NOMO-1 (cell line): ENCODE measurements around the gene ZNF317.
A peak's percentile ranks its signal among the peaks of the same experiment; 100 is the strongest.

Source experiments
- DNase-seq, 2 experiments: peaks; one replicate each; lab custom pipeline; 2025; ENCODE audit not compliant: unreplicated experiment in 2 of 2; lab: John Stamatoyannopoulos, UW

The ZNF317 gene

GRCh38 chr19:9140159-9140874, at the start of gene ZNF317:
TSS of gene ZNF317 (plus strand) at chr19:9140397. CDS start at chr19:9156017, 15,620 bp downstream.
- peak; percentile 79 to 93 for DNase-seq

DNA sequence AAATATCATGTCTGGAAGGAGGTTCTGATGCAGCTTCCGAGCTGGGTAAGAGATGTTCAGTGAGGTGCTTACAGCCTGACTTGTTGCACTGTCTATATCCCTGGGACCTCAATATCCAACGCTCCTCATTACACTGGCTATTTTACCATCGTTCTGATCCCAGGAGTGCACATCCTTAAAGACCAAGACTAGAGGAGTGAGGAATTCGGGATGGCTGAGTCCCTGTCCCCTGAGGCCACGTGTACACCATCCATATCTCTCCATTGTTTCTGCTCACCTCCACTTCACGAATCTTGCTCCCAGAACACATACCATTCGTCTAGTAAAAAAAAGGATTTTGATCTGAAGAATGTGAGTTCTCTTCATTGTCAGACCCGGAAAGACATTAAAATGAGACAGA, 32.8 kb upstream of the ZNF317 start, which contains the start of gene OR7G2:
Gene OR7G2 (minus strand): TSS at position 101 of the 400 bp plus-strand sequence. CDS start 4,232 bp downstream, outside the sequence.
- DNase-seq: no peak

GRCh38 chr19:9109959-9110358, 30.2 kb upstream of the ZNF317 start:
- DNase-seq: no peak

- DNase-seq: no peak
Measured at GRCh38 chr19:9115307-9115813, 24.8 kb upstream of the ZNF317 start, which contains the start of gene OR7G1. TSS of gene OR7G1 (minus strand) at chr19:9115763. CDS start at chr19:9115763, 0 bp downstream.

DNA sequence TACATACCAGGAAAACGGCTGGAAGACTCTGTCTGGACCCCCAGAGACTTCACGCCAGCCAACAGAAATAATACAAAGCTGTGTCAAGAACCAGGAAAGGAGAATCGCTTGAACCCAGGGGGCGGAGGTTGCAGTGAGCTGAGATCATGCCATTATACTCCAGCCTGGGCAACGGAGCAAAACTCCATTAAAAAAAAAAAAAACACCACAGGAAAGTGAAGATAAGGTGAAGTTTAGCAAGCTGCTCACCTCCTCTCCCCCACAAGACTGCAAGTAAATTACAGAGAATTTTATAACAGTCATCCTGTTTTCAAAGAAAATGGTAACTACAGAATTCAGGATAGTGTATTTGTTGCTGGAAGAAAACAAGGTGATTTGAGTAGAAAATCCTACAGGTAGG, 23.6 kb upstream of the ZNF317 start:
- DNase-seq: no peak

DNA sequence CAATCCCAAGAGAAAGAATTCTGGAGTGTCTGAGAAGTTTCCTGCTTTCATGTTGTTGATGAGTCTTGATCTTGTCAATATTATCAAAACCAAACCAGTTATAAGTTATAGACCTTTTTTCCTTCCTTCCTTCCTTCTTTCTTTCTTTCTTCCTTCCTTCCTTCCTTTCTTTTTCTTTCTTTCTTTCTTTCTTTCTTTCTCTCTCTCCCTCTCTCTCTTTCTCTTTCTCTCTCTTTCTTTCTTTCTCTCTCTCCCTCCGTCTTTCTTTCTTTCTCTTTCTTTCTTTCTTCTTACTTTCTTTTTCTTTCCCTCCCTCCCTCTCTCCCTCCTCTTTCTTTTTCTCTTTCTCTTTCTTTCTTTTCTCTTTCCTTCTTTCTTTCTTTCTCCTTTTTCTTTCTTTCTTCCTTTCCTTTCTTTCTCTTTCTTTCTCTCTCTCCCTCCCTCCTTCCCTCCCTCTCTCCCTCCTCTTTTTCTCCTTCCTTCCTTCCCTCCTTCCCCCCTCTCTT, 13.2 kb upstream of the ZNF317 start, which contains the start of gene OR7G3:
Gene OR7G3 (minus strand): TSS at position 51 of the 506 bp plus-strand sequence. CDS start 0 bp downstream, at position 51.
- no peak for DNase-seq

GRCh38 chr19:9128171-9128570, 12.0 kb upstream of the ZNF317 start:
- DNase-seq: no peak

DNA sequence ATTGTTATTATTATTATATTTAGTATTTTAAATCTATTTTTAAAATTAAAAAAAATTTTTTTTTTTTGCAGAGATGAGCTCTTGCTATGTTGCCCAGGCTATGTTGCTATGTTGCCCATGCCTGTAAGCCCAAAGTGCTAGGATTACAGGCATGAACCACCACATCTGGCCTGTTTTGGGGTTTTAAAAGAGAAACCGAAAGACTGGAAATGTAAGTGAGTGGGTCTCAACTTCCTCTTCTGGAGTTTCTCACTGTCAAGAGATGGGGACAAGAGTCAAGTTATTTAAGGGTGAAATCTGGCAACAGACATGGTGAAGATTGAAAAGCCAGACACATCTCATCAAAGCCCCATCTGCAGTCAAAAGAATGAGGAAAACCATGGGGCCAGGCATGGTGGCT, 9.2 kb upstream of the ZNF317 start:
- peak; percentile 35 to 59 for DNase-seq

- DNase-seq: no peak
Measured at GRCh38 chr19:9132422-9132821, 7.8 kb upstream of the ZNF317 start.

- DNase-seq: no peak
Measured at GRCh38 chr19:9139609-9140158, 513 bp upstream of the ZNF317 start.

GRCh38 chr19:9144920-9145319, 4.7 kb downstream of the ZNF317 start:
- DNase-seq: no peak

DNA sequence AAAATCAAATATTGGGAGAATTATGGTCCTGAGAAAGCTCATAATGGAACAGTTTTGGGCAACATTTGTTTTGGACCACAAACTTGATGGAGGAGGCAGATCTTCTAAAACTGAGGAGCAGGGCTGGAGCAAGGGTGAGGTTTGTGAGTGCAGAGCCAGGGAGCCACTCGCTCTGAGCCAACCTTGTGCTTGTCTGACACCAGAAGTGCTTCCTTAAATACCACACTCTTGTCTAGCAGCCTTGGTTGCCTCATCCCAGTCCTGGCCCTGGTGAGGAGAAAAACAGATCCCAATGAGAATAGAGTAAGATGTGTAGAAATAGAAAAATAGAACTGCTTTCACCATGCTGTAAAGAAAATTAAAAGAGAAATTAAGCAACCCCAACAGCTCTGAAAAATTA, 6.7 kb downstream of the ZNF317 start:
- no peak for DNase-seq

GRCh38 chr19:9148697-9149096, 8.5 kb downstream of the ZNF317 start:
- DNase-seq: no peak

DNA sequence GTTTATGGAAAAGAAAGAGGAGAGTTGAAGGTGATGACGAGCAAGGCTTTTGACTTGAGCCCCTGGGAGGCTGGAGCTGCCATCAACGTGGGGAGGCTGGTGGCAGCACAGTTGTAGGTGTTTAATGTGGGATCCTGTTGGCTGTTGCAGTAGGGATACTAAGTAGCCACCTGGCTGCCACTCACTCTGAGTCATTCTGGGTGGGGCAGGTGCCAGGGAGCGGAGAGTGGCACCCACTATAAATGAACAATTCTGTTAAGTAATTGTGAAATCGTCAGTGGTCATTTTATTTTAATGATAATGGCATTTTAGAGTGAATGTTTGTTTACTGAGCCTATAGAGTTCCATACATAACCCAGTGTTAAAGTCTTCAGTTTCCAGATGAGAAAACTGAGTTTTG, 9.8 kb downstream of the ZNF317 start:
- DNase-seq: no peak

DNA sequence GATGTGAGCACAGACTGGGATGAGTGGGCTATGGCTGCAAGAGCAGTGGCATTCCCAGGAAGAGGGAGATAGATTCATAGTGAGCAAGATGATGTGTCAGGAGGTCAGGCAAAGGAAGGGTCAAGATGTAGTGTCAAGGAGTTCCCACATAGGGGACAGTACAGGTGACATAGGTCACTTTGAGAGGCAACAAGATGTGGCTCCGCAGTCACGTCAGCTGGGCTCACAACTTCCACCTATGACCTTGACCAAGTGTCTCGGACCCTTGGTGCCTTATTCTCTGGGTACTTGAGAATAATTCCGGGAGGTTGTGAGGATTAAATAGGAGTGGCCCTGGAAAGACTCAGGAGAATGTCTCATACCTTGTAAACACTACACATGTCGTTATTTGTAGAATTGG, 10.5 kb downstream of the ZNF317 start:
- no peak for DNase-seq

DNA sequence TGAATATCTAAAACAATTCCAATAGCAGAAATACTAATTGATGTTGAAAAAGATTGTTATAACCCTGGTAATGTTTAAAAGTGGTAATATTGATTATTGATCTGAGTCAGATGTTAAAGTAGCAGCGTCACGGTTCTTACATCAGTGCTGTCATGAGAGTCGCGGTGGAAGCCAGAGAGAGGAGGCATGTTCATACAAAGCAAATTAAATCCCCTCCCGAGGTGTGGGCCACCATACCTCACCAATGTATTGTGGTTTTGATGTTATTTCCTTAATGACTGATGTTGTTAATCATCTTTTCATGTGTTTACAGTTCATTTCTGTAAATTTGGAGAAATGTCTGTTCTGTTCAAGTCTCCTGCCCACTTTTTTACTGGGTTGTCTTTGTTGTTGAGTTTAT, 11.2 kb downstream of the ZNF317 start:
- no peak for DNase-seq

GRCh38 chr19:9155591-9155990, 15.4 kb downstream of the ZNF317 start:
- DNase-seq: no peak

DNA sequence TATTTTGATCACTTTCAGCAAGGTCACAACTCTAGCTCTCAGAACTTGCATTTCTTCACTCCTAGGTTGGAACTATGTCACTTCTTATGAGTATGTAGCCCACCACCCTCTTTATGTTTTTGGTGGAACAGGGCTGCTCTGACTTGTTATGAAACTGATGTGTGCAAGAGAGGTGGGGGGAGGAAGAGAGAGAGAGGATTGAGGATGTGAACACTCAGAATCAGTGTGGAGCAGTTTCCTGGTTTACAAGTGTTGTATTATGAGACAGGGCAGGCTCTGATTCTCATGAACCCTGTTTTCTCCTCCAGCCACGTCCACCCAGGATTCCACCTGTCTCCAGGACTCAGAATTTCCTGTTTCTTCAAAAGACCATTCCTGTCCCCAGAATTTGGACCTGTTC, 16.1 kb downstream of the ZNF317 start:
- DNase-seq: no peak

DNA sequence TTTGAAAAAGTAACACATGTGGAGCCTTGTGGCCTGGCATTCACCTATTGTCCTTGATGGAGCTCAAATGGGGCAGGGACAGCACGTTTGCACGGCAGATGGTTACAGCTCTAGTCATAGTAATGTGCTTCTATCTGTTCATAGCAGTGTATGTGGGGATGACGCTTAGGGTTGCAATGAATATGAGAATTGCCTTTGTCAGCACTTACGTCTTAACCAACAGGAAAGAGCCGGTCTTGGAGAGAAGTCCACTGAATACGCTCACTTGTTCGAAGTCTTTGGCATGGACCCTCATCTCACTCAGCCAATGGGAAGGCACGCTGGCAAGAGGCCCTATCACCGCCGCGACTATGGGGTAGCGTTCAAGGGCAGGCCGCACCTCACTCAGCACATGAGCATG, 19.7 kb downstream of the ZNF317 start:
- no peak for DNase-seq

DNA sequence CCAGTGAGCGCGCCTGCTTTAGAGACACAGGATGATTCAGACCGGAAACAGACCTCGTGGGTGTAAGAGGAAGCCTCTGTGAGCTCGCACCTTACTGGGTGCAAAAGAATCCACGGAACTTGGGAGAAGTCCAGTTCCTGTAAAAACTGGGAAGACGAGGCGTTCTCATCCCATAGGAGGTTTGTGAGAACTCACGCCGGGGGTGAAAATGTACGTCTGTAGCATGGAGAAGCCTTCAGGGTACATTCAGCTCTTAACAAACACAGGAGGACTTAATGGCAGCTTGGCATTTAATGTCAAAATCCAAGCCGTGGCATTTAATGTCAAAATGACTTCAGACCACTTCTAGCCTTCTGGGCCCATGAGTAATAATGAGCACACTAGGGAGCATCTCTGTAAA, 21.2 kb downstream of the ZNF317 start:
- DNase-seq: no peak

DNA sequence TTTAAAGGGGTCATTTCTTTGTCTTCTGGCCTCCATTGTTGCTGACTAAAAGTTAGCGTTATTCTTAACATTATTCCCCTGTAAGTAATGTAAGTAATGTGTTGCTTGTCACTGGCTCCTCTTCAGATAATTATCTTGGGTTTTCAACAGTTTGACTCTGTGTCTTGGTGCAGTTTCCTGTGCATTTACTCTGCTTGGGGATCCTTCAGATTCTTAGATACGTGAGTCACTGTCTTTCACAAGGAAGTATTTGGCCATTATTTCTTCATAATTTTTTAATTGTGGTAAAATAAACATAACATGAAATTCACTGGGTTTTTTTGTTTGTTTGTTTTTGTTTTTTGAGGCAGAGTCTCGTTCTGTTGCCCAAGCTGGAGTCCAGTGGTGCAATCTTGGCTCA, 25.1 kb downstream of the ZNF317 start:
- DNase-seq: no peak

DNA sequence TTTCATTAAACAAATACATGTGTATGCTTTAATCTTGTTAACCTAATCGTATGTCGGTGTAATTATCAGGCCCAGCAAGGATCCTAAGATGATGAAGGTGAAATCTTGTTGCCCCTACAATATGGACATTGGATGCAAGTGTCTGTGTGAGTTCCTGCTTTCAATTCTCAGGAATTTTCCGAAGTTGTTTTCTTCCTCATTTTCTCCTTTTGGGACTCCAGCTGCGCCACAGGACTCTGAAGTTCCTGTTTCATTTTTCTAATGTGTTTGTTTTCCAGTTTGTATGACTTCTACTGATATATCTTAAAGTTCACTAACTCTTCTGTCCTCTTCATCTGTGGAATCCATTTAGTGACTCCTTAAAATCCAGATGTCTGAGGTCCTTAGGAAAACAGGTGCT, 26.6 kb downstream of the ZNF317 start:
- DNase-seq: no peak
